GM12878 (cell line): ENCODE data around the gene PKN2. TPM values are rescaled to one million over a fixed set of nuclear protein-coding genes. Genes with fewer than 3 reads are reported as not detected.

Experiments
- ATAC-seq: fragments of 200-7000 bp; cut with Tn5 transposase; 3 replicates; pipeline ENCODE4 v1.9.1; 2020; ENCODE audit warnings: mild to moderate bottlenecking, moderate library complexity
- BruUV-seq: library from RNA; stranded (reverse); fragments of 400-500 nt; replicated peaks from 2 replicates; lab custom pipeline; 2021; lab: Mats Ljungman, UMichigan
- CTCF ChIA-PET: fragments of 300-600 bp; sonication (Branson Sonifier 250); formaldehyde crosslinking; extraction: SDS; loops from one replicate; lab custom pipeline; 2021; ENCODE audit warnings: inconsistent platforms; lab: Yijun Ruan, JAX
- POLR2A ChIA-PET: fragments of 350-600 bp; formaldehyde crosslinking; extraction: SDS; loops from one replicate; lab custom pipeline; 2021; ENCODE audit warnings: inconsistent platforms; lab: Charles Lee
- RAD21 ChIA-PET: fragments of 300-600 bp; sonication (Branson Sonifier 250); formaldehyde crosslinking; loops from one replicate; lab custom pipeline; 2023; ENCODE audit warnings: antibody characterized with exemption; ENCODE audit not compliant: unreplicated experiment; lab: Charles Lee
- SMC1A ChIA-PET: fragments of 300-600 bp; sonication (Branson Sonifier 250); formaldehyde crosslinking; loops from one replicate; lab custom pipeline; 2023; ENCODE audit not compliant: unreplicated experiment, uncharacterized antibody; lab: Charles Lee
- DNase-seq: peaks from one replicate; pipeline ENCODE4 v3.0.0-alpha.2; 2011; ENCODE audit warnings: low read depth, low spot score
- FAIRE-seq: peaks from 3 replicates; lab custom pipeline; 2011; peaks lifted over from hg19 to GRCh38; lab: Jason Lieb, UNC
- H2AFZ ChIP-seq: 2 replicates; pipeline ENCODE4 v1.6.0; 2011; ENCODE audit warnings: low read depth, low read length, control low read depth; ENCODE audit not compliant: control insufficient read depth
- H3K27ac ChIP-seq: 2 replicates; pipeline ENCODE4 v1.5.1; 2011; ENCODE audit warnings: control low read depth; ENCODE audit not compliant: control insufficient read depth, insufficient read depth
- H3K27me3 ChIP-seq, 2 experiments: replicated peaks in 1 of 2; 2 replicates each; pipeline versions ENCODE4 v1.6.0 to v1.6.1; 2011; ENCODE audit warnings: low read length in 1 of 2; ENCODE audit not compliant: control insufficient read depth in 2 of 2, insufficient read depth in 2 of 2
- H3K36me3 ChIP-seq, 2 experiments: 2 replicates each; pipeline ENCODE4 v1.5.1; 2011; ENCODE audit warnings: low read length in 1 of 2; ENCODE audit not compliant: control insufficient read depth in 2 of 2, insufficient read depth in 2 of 2
- H3K4me1 ChIP-seq: 2 replicates; pipeline ENCODE4 v1.6.1; 2011; ENCODE audit warnings: mild to moderate bottlenecking, low read length, moderate library complexity, mixed read lengths; ENCODE audit not compliant: control insufficient read depth, insufficient read depth
- H3K4me2 ChIP-seq: 2 replicates; pipeline ENCODE4 v1.6.0; 2011; ENCODE audit warnings: control low read depth; ENCODE audit not compliant: control insufficient read depth, insufficient read depth
- H3K4me3 ChIP-seq: fragments of 200-600 bp; sonication (generic); 2 replicates; pipeline ENCODE4 v1.5.1; 2016
- H3K79me2 ChIP-seq: 2 replicates; pipeline ENCODE4 v1.6.0; 2011; ENCODE audit warnings: low read length; ENCODE audit not compliant: control insufficient read depth, insufficient read depth
- H3K9ac ChIP-seq: 2 replicates; pipeline ENCODE4 v1.8.0; 2011; ENCODE audit warnings: low read length, control low read depth, mixed read lengths; ENCODE audit not compliant: control insufficient read depth, insufficient read depth
- H3K9me3 ChIP-seq: replicated peaks from 3 replicates; pipeline ENCODE4 v1.5.1; 2011; ENCODE audit warnings: mild to moderate bottlenecking, low read length; ENCODE audit not compliant: control insufficient read depth, insufficient read depth
- H4K20me1 ChIP-seq: 2 replicates; pipeline ENCODE4 v1.6.0; 2011; ENCODE audit not compliant: control insufficient read depth, insufficient read depth
- BCLAF1 ChIP-seq: fragments of 450-650 bp; IDR thresholded peaks from 2 replicates; pipeline ENCODE4 v1.6.1; 2017; ENCODE audit warnings: antibody characterized with exemption, mild to moderate bottlenecking, moderate library complexity
- BHLHE40 ChIP-seq, 2 experiments: fragments of 450-650 bp in 1 of 2; IDR thresholded peaks; 2 replicates each; pipeline ENCODE4 v1.6.1; 2011 to 2017; ENCODE audit warnings: low read depth in 2 of 2, borderline replicate concordance in 1 of 2, improper control_type of control experiment in 1 of 2, low read length in 1 of 2, mild to moderate bottlenecking in 1 of 2
- CBX5 ChIP-seq: sonication (generic); IDR thresholded peaks from 2 replicates; pipeline ENCODE4 v1.6.1; 2016; ENCODE audit warnings: low read depth, moderate library complexity, mild to moderate bottlenecking, inconsistent platforms
- LARP7 ChIP-seq: fragments of 450-650 bp; IDR thresholded peaks from 2 replicates; pipeline ENCODE4 v1.6.1; 2017; ENCODE audit warnings: mild to moderate bottlenecking
- MEF2A ChIP-seq: IDR thresholded peaks from 2 replicates; pipeline ENCODE4 v1.6.1; 2011; ENCODE audit warnings: low read depth, mild to moderate bottlenecking, low read length, moderate library complexity; ENCODE audit not compliant: insufficient read depth
- NR2C1 ChIP-seq: fragments of 450-650 bp; IDR thresholded peaks from 2 replicates; pipeline ENCODE4 v1.6.1; 2017; ENCODE audit warnings: antibody characterized with exemption, mild to moderate bottlenecking, moderate library complexity
- NR2F1 ChIP-seq: fragments of 450-650 bp; conservative IDR thresholded peaks from 2 replicates; pipeline ENCODE4 v1.6.1; 2017; ENCODE audit warnings: mild to moderate bottlenecking
- PKNOX1 ChIP-seq: fragments of 450-650 bp; IDR thresholded peaks from 2 replicates; pipeline ENCODE4 v1.6.1; 2016; ENCODE audit warnings: mild to moderate bottlenecking
- RFX5 ChIP-seq: IDR thresholded peaks from 2 replicates; pipeline ENCODE4 v1.6.1; 2011; ENCODE audit warnings: low read depth, low read length, improper control_type of control experiment
- TAF1 ChIP-seq: IDR thresholded peaks from 2 replicates; pipeline ENCODE4 v1.6.1; 2011; ENCODE audit warnings: mild to moderate bottlenecking, low read depth, low read length, borderline replicate concordance
- TARDBP ChIP-seq: IDR thresholded peaks from 2 replicates; pipeline ENCODE4 v1.6.1; 2016; ENCODE audit warnings: borderline replicate concordance
- TCF12 ChIP-seq: IDR thresholded peaks from 2 replicates; pipeline ENCODE4 v1.6.1; 2011; ENCODE audit warnings: low read depth, mild to moderate bottlenecking, low read length
- YY1 ChIP-seq: IDR thresholded peaks from 2 replicates; pipeline ENCODE4 v1.6.1; 2011; ENCODE audit warnings: low read depth, mild to moderate bottlenecking, low read length
- ZNF217 ChIP-seq: fragments of 450-650 bp; IDR thresholded peaks from 2 replicates; pipeline ENCODE4 v1.6.1; 2017; ENCODE audit warnings: antibody characterized with exemption, mild to moderate bottlenecking
- ZNF384 ChIP-seq: IDR thresholded peaks from 2 replicates; pipeline ENCODE4 v1.6.1; 2012; ENCODE audit warnings: low read depth, mild to moderate bottlenecking, low read length, improper control_type of control experiment, borderline replicate concordance
- WGBS: methylation state at CpG from one replicate; pipeline ENCODE4 v1.1.6; 2016; ENCODE audit warnings: low lambda C conversion rate; ENCODE audit not compliant: insufficient replicate concordance, insufficient coverage; ENCODE audit errors: missing lambda C conversion rate; 5-methylcytosine and 5-hydroxymethylcytosine counted together
- in situ Hi-C: fragments of 300-500 bp; cut with MboI; formaldehyde crosslinking; loops from 9 replicates; pipeline ENCODE4 v1.14.3; 2018; ENCODE audit warnings: mixed read lengths
- intact Hi-C: fragments of 100-400 bp; cut with micrococcal nuclease; formaldehyde crosslinking; loops from one replicate; pipeline ENCODE4 v1.14.2; 2022; ENCODE audit not compliant: unreplicated experiment
- polyA plus RNA-seq, 11 experiments: library from polyadenylated mRNA; depleted of rRNA in 4 of 11; unstranded in 6 of 11; stranded (reverse) in 5 of 11; fragments of >200 nt; fragmentation: Nextera tagmentation in 4 of 11; fragmentation: Illumina TruSeq in 1 of 11; extraction: Ambion mirVana in 4 of 11; extraction: Trizol in 1 of 11; gene quantifications; 1 replicate in 1 of 11; 2 replicates in 10 of 11; pipeline versions ENCODE4 v1.2.1 to v1.2.3, GENCODE V29; 2011 to 2016; ENCODE audit warnings: inconsistent platforms in 2 of 11, missing spikeins in 2 of 11, low read depth in 1 of 11
- total RNA-seq, 4 experiments: library from RNA; depleted of rRNA in 3 of 4; stranded (reverse); fragments of >200 nt in 3 of 4; fragmentation: Illumina TruSeq in 1 of 4; extraction: Trizol in 1 of 4; gene quantifications; 2 replicates each; pipeline versions ENCODE4 v1.2.1 to v1.2.3, GENCODE V29; 2013 to 2021

PKN2 gene
- total and polyA plus RNA-seq, 10 of the 15 experiments (the other 5 are each of a cell fraction or from before 2014, with no cell fraction given): 2.6 to 18.3 (median 12.9) TPM

GRCh38 chr1:88662723-88663122, 21.4 kb upstream of the PKN2 start:
- FAIRE-seq (no peak), ATAC-seq (peak; percentile 72), DNase-seq (no peak)
- BruUV-seq: no TSS peak
- Histone ChIP-seq H3K9ac (no peak overlapping the region), H2AFZ (no peak overlapping the region), H3K4me3 (no peak overlapping the region), H3K79me2 (no peaks in the 10 kb centered on the region), H3K4me2 (no peak overlapping the region), H3K27ac (no peak overlapping the region), H3K36me3 (no peaks in the 10 kb centered on the region), H4K20me1 (no peaks in the 10 kb centered on the region), H3K27me3 (no peaks in the 10 kb centered on the region), H3K9me3 (no peaks in the 10 kb centered on the region), H3K4me1 (peaks cover 9% of the 10 kb centered on the region)
- ChIA-PET SMC1A (interaction anchor here (1.0 to 1.5 kb wide), 5 partner anchors 16 to 215 kb away, joined by 3 to 7 read pairs (median 6); partner anchors contain the start of gene PKN2), RAD21 (interaction anchor here (10.6 kb wide), 1 partner anchor 22 kb away, joined by 66 read pairs; the partner anchor contains the start of gene PKN2), CTCF (interaction anchor here (0.7 to 17.1 kb wide), 3 partner anchors 18 to 215 kb away, joined by 3 to 293 read pairs (median 123); partner anchors contain the start of gene PKN2), POLR2A (interaction anchor here (1.2 kb wide), 2 partner anchors 12 to 21 kb away, joined by 3 read pairs; partner anchors contain the start of gene PKN2)
- WGBS: 24% methylated on average over 2 of the region's 2 CpGs
- in situ Hi-C loops: no loop called here
- TF ChIP-seq ZNF217 (no peak), NR2F1 (peak; percentile 9; the same call in 1 of the 2 replicates), CBX5 (no peak), BHLHE40 (IDR thresholded peaks at IDR 0.05; ENCODE audit: borderline replicate concordance in 1 of 2, low read depth in 2 of 2, low read length in 1 of 2) (peak; percentile 19 to 38; a peak in 1 of 4 replicates), NR2C1 (peak; percentile 37), ZNF384 (peak; percentile 27; the same call in 1 of the 2 replicates)
- intact Hi-C loops: loop anchor here (1.0 kb wide), 1 partner anchor 22 kb away; the partner anchor contains the start of gene PKN2

GRCh38 chr1:88668405-88668804, 15.7 kb upstream of the PKN2 start:
- intact Hi-C loops (no loop called here), in situ Hi-C loops (loop anchor here (5.0 kb wide), 1 partner anchor 194 kb away; no protein-coding TSS in a partner anchor)
- ChIA-PET RAD21 (no interaction called here), CTCF (interaction anchor here (1.4 to 4.8 kb wide), 2 partner anchors 12 to 267 kb away, joined by 4 to 23 read pairs; no protein-coding TSS in a partner anchor), SMC1A (no interaction called here), POLR2A (no interaction called here)
- Histone ChIP-seq H3K79me2 (no peaks in the 10 kb centered on the region), H3K9ac (no peak overlapping the region), H3K4me1 (no peaks in the 10 kb centered on the region), H3K4me3 (no peak overlapping the region), H2AFZ (no peak overlapping the region), H3K9me3 (no peaks in the 10 kb centered on the region), H3K27ac (no peak overlapping the region), H3K36me3 (no peaks in the 10 kb centered on the region), H3K4me2 (no peak overlapping the region), H4K20me1 (no peaks in the 10 kb centered on the region), H3K27me3 (no peaks in the 10 kb centered on the region)
- ATAC-seq: no peak
- no peak for FAIRE-seq
- BruUV-seq: no TSS peak
- WGBS: 90% methylated on average over 3 of the region's 3 CpGs
- DNase-seq: no peak
- TF ChIP-seq LARP7 (no peak), TARDBP (no peak), RFX5 (no peak), TAF1 (no peak), PKNOX1 (no peak), BCLAF1 (no peak), MEF2A (no peak), YY1 (no peak), TCF12 (no peak)
